Ectodermal cell (in vitro differentiated cells): ENCODE measurements around the gene TSPAN8.

ENCODE experiments used
- H3K27ac ChIP-seq: 2 replicates; pipeline ENCODE4 v1.7.0; 2013; ENCODE audit warnings: mild to moderate bottlenecking, low read depth, low read length; ENCODE audit not compliant: insufficient read depth, poor library complexity, severe bottlenecking
- H3K27me3 ChIP-seq: 2 replicates; pipeline ENCODE4 v1.7.0; 2013; ENCODE audit warnings: mild to moderate bottlenecking, low read length; ENCODE audit not compliant: insufficient read depth, control insufficient read depth, poor library complexity, severe bottlenecking
- H3K36me3 ChIP-seq: one replicate; pipeline ENCODE4 v1.7.0; 2013; ENCODE audit warnings: low read length; ENCODE audit not compliant: control insufficient read depth, insufficient read depth
- H3K4me1 ChIP-seq: one replicate; pipeline ENCODE4 v1.7.0; 2013; ENCODE audit warnings: low read length; ENCODE audit not compliant: control insufficient read depth, insufficient read depth
- H3K4me3 ChIP-seq: 2 replicates; pipeline ENCODE4 v1.7.0; 2013; ENCODE audit warnings: low read depth, low read length, control low read depth; ENCODE audit not compliant: insufficient read depth
- H3K9me3 ChIP-seq: 2 replicates; pipeline ENCODE4 v1.7.0; 2013; ENCODE audit warnings: mild to moderate bottlenecking, low read length, moderate library complexity; ENCODE audit not compliant: control insufficient read depth
- WGBS, 2 experiments: methylation state at CpG; one replicate each; pipeline ENCODE4 v1.1.7; 2013; ENCODE audit warnings: missing lambda C conversion rate in 2 of 2; 5-methylcytosine and 5-hydroxymethylcytosine counted together

Gene TSPAN8

GRCh38 chr12:71186571-71187288 is 28.9 kb upstream of the TSPAN8 start:
- H3K36me3 ChIP-seq: no peaks in the 10 kb centered on the region
- no peaks in the 10 kb centered on the region for H3K9me3 ChIP-seq
- 93 to 95% methylated on average over 5 of the region's 5 CpGs for WGBS, 2 experiments
- no peaks in the 10 kb centered on the region for H3K27me3 ChIP-seq
- no peak overlapping the region for H3K4me3 ChIP-seq
- no peak overlapping the region for H3K27ac ChIP-seq
- H3K4me1 ChIP-seq: no peaks in the 10 kb centered on the region

GRCh38 chr12:71183846-71184245 is 26.0 kb upstream of the TSPAN8 start:
- H3K27ac ChIP-seq: no peak overlapping the region
- H3K4me3 ChIP-seq: no peak overlapping the region
- no peaks in the 10 kb centered on the region for H3K27me3 ChIP-seq
- H3K4me1 ChIP-seq: no peaks in the 10 kb centered on the region
- H3K36me3 ChIP-seq: no peaks in the 10 kb centered on the region
- no peaks in the 10 kb centered on the region for H3K9me3 ChIP-seq

- no peak overlapping the region for H3K27ac ChIP-seq
- no peaks in the 10 kb centered on the region for H3K36me3 ChIP-seq
- WGBS, 2 experiments: 95 to 96% methylated on average over 1 of the region's 1 CpG
- H3K9me3 ChIP-seq: no peaks in the 10 kb centered on the region
- no peak overlapping the region for H3K4me3 ChIP-seq
- no peaks in the 10 kb centered on the region for H3K4me1 ChIP-seq
- H3K27me3 ChIP-seq: no peaks in the 10 kb centered on the region
Measured at GRCh38 chr12:71183018-71183417, 25.2 kb upstream of the TSPAN8 start.

- H3K27me3 ChIP-seq: no peaks in the 10 kb centered on the region
Measured at GRCh38 chr12:71178162-71178561, 20.4 kb upstream of the TSPAN8 start.

GRCh38 chr12:71174825-71175224 is 17.0 kb upstream of the TSPAN8 start:
- Histone ChIP-seq H3K27me3 (no peaks in the 10 kb centered on the region), H3K4me1 (no peaks in the 10 kb centered on the region), H3K4me3 (no peak overlapping the region)

More at GRCh38 chr12:71178162-71178561, 20.4 kb upstream of the TSPAN8 start:
- H3K27ac ChIP-seq: no peak overlapping the region
- H3K36me3 ChIP-seq: no peaks in the 10 kb centered on the region
- no peaks in the 10 kb centered on the region for H3K9me3 ChIP-seq
- no peaks in the 10 kb centered on the region for H3K4me1 ChIP-seq
- no peak overlapping the region for H3K4me3 ChIP-seq

GRCh38 chr12:71174146-71174545 is 16.3 kb upstream of the TSPAN8 start:
- H3K4me3 ChIP-seq: no peak overlapping the region
- no peaks in the 10 kb centered on the region for H3K4me1 ChIP-seq
- WGBS, 2 experiments: 89 to 96% methylated on average over 1 of the region's 1 CpG
- H3K36me3 ChIP-seq: no peaks in the 10 kb centered on the region
- H3K9me3 ChIP-seq: no peaks in the 10 kb centered on the region
- no peak overlapping the region for H3K27ac ChIP-seq
- no peaks in the 10 kb centered on the region for H3K27me3 ChIP-seq

More at GRCh38 chr12:71174825-71175224, 17.0 kb upstream of the TSPAN8 start:
- Histone ChIP-seq H3K9me3 (no peaks in the 10 kb centered on the region), H3K27ac (no peak overlapping the region), H3K36me3 (no peaks in the 10 kb centered on the region)

- WGBS, 2 experiments: 85 to 94% methylated on average over 1 of the region's 1 CpG
Measured at GRCh38 chr12:71170456-71170855, 12.7 kb upstream of the TSPAN8 start.

GRCh38 chr12:71169286-71169685 is 11.5 kb upstream of the TSPAN8 start:
- no peaks in the 10 kb centered on the region for H3K27me3 ChIP-seq
- H3K4me3 ChIP-seq: no peak overlapping the region
- H3K36me3 ChIP-seq: no peaks in the 10 kb centered on the region

More at GRCh38 chr12:71170456-71170855, 12.7 kb upstream of the TSPAN8 start:
- Histone ChIP-seq H3K36me3 (no peaks in the 10 kb centered on the region), H3K4me3 (no peak overlapping the region), H3K27ac (no peak overlapping the region), H3K9me3 (no peaks in the 10 kb centered on the region), H3K27me3 (no peaks in the 10 kb centered on the region), H3K4me1 (no peaks in the 10 kb centered on the region)

GRCh38 chr12:71166862-71167496 is 9.2 kb upstream of the TSPAN8 start:
- WGBS, 2 experiments: 96% methylated on average over 3 of the region's 4 CpGs
- Histone ChIP-seq H3K27ac (no peak overlapping the region), H3K36me3 (no peaks in the 10 kb centered on the region), H3K4me3 (no peak overlapping the region), H3K27me3 (no peaks in the 10 kb centered on the region), H3K4me1 (no peaks in the 10 kb centered on the region), H3K9me3 (no peaks in the 10 kb centered on the region)

More at GRCh38 chr12:71169286-71169685, 11.5 kb upstream of the TSPAN8 start:
- H3K27ac ChIP-seq: no peak overlapping the region
- no peaks in the 10 kb centered on the region for H3K4me1 ChIP-seq
- H3K9me3 ChIP-seq: no peaks in the 10 kb centered on the region

- Histone ChIP-seq H3K36me3 (no peaks in the 10 kb centered on the region), H3K4me3 (no peak overlapping the region), H3K27ac (no peak overlapping the region), H3K27me3 (no peaks in the 10 kb centered on the region), H3K9me3 (no peaks in the 10 kb centered on the region), H3K4me1 (no peaks in the 10 kb centered on the region)
- WGBS, 2 experiments: 93 to 94% methylated on average over 34 of the region's 34 CpGs
Measured at GRCh38 chr12:71166280-71166679, 8.5 kb upstream of the TSPAN8 start.
